ENCODE measurements around the gene CROCC2.

CROCC2 gene

DNA sequence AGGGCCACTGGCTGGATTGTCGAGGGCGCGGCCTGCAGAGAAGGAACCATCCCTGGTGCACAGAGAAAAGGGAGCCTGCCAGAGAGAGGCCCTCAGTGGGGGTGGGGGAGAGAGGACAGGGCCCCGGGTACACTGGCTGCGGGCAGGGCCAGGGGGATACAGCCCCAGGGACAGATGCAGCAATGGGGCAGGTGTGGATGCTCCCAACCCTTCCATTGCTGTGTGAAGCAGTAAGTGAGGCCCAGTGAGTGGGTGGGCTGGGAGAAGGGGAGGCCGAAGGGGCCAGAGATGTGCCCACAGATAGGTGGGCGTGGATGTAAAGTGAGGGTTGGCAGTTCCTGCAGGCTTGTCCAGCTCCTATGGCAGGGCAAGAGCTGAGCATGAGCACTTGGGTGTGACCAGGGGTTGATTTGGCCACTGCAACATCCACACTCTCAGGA, 30.1 kb upstream of the CROCC2 start:
- FAIRE-seq, result no peak

DNA sequence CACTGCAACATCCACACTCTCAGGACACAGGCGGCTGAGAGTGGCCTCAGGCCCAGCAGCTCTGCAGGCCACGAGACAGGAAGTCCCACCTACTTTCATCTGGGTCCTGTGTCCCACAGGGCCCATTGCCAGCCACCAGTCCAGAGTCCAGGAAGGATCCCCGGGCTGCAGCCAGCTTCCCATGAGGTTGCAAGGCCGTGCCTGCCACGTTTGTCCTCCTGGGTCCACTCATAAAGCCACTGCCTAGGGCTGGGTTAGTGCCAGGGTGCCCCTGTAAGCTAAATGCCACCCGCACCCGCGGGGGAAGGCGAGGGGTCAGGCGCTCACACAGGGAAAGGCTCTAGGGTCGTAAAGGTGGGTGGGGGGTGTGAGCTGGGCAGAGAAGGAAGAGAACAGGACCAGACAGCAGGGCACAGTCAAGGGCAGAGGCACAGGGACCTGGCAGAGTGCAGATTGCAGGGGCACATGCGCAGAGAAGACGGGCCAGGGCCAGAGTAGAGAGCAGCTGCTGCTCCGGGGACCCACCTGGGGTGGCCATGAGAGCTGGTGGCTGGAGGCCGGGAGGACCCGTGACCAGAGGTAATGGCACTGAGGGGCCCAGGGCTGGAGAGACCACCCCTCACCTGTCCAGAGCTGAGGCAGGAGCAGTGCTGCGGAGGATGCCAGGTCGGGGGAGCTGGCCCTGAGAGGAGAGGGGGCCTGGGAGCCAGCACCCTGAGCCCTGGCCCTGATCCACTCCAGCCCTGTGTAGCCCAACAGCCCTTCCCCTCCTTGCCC, 29.5 kb upstream of the CROCC2 start:
- FAIRE-seq, result no peak

DNA sequence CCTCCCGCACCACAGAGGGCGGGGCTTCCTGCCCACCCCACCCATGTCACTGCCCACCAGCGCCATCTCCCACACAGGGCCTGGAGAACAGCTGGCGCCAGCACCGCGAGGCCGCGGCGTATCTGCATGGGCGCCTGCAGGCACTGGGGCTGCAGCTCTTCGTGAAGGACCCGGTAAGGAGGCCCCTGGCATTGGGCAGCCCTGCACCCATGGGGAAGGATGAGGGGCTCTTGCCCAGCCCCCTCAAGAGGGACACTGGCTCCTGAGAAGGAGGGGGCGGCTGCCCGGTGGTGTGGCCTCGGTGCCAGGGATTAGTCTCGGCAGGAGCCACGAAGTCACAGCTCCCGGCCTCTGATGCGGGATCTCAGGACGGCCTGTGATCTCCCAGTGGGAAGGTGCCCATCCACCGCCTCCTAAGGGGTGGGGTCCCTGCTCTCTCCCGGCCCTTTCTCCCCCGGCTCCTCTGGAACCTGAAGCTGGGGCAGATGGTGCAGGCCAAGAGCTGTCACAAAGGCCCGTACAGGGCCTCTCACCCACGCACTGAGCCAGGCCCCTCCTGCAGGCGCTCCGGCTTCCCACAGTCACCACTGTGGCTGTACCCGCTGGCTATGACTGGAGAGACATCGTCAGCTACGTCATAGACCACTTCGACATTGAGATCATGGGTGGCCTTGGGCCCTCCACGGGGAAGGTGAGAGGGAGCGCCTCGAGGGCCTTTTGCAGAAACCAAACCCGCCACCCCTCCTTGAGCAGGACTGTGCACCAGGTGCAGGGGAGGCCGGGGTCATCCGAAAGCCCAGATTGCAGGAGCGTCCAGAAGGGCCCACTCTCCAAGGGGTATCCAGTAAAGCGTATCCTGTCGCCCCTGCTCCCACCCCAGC, 28.4 kb upstream of the CROCC2 start:
- no peak for FAIRE-seq

DNA sequence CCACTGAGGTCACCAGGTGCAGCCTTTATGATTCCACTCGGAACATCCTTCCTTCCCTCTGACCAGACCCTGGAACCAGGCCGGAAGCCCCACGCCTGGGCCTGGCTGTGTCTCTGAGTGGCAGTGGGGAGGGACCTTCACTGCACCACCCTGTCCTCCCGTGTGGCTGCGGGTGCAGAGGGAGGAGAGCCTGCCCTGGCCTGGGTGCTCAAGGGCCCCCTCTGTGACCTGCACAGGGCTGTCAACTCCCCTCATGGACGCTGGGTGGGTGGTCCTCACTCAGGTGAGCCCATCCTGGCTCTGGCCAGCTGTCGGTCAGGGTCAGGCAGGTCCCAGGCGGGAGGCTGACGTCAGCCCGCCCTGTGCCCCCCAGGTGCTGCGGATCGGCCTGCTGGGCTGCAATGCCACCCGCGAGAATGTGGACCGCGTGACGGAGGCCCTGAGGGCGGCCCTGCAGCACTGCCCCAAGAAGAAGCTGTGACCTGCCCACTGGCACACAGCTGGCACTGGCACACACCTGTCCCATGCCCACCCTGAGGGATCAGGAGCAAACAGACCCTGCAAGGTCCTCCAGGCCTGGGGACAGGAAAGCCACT, 27.7 kb upstream of the CROCC2 start:
- no peak for FAIRE-seq

DNA sequence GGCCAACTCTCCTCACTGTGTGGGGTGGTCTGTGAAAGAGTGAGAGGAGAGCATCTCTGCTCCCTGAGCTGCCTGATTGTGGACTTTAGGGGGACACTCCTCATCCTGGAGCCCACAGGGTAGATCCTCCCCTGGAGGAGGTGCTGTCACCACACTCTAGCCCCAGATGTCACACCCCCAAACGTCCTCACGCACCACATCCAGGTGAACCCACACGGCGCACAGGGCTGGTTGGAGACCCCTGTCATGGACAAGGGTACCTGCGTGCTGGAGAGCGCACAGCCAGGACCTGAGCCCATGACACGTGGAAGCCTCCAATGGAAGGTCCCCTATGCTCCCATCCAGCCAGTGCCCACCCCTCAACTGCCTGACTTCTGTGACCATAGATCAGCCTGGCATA, 27.0 kb upstream of the CROCC2 start:
- FAIRE-seq, result no peak

DNA sequence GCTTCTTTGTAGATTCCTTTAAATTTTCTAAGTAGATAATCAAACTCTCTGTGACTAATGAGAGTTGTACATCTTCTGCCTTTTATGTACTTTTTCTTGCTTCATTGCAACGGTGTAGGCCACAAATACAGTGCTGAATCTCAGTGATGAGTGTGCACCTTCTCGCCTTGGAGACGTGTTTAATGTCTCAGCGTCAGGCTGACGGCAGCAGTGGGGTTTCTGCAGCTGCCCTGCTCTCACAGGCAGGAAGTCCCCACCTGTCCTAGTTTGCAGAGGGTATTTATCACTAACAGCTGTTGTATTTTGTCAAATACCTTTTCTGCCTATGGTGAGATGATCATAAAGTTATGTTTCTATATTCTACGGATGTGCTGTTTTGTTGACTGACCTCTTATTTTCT, 24.2 kb upstream of the CROCC2 start:
- FAIRE-seq, result peak; percentile 93

DNA sequence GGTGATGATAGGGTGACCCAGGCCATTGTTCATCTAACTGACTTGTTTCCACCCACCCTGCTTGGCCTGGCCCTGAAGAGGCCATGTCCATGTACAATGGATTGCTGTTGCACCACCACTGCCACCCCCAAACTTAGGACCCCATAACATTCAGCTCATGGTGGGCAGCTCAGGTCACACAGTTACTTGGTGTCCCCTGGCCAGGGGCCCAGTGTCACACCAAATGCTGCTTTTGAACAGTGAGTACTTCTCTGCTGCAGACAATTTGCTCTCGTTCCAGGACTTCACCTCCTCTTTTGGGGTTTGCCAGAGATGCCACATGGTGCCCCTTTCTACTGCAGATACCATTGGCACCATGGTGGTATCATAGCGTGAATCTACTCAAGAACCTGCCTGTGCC, 21.9 kb upstream of the CROCC2 start:
- no peak for FAIRE-seq

DNA sequence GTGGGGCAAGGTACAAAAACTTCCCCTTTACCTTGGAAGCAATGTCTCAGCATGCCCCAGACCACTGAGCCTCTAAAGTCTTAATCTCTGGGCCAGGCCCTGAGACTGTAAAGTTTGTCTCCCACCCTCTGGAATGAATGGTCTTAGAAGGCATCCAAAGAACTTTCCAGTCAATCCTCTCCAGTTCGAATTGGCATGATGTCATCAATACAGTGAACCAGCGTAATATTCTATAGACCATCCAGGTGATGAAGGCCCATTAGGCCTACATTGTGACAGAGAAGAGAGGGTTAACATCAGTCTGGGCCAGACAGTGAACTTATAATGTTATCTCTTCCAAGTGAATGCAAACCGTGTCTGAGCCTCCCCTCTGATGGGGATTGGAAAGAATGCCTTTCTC, 21.4 kb upstream of the CROCC2 start:
- no peak for FAIRE-seq

DNA sequence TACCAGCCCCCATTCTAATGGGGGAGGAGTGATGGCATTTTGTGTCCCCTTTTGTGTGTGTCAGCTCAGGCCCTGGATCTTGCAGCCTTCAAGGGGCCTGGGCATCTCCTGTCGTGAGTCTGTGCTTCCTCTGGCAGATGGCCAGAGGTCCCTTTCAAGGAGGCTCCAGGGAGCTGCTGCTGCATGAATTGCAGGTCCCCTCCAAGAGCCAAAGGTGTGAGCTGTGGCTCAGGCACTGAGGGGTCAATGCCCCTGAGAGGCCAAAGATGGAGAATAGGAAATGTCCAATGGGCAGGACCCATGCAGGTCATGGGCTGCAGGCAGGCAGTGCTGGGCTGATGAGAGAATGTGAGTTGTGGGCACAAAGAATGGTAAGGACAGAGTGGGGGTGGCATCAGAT, 20.6 kb upstream of the CROCC2 start:
- no peak for FAIRE-seq

DNA sequence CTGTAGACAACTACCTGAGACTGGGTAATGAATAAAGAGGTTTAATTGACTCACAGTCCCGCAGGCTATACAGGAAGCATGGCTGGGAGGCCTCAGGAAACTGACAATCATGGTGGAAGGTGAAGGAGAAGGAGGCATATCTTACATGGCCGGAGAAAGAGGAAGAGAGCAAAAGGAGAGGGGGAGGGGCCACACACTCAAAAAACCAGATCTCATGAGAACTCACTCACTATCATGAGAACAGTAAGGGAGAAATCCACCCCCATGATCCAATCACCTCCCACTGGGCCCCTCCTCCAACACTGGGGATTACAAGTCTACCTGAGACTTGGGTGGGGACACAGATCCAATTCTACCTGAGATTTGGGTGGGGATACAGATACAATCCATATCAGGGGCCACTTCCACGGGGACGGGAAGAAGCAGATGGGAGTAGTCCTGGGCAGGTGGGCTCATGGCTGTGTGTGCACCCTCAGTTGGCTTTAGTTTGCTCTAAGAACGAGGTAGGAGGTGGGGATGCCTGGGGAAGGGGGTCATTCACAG, 20.0 kb upstream of the CROCC2 start:
- FAIRE-seq, result no peak

DNA sequence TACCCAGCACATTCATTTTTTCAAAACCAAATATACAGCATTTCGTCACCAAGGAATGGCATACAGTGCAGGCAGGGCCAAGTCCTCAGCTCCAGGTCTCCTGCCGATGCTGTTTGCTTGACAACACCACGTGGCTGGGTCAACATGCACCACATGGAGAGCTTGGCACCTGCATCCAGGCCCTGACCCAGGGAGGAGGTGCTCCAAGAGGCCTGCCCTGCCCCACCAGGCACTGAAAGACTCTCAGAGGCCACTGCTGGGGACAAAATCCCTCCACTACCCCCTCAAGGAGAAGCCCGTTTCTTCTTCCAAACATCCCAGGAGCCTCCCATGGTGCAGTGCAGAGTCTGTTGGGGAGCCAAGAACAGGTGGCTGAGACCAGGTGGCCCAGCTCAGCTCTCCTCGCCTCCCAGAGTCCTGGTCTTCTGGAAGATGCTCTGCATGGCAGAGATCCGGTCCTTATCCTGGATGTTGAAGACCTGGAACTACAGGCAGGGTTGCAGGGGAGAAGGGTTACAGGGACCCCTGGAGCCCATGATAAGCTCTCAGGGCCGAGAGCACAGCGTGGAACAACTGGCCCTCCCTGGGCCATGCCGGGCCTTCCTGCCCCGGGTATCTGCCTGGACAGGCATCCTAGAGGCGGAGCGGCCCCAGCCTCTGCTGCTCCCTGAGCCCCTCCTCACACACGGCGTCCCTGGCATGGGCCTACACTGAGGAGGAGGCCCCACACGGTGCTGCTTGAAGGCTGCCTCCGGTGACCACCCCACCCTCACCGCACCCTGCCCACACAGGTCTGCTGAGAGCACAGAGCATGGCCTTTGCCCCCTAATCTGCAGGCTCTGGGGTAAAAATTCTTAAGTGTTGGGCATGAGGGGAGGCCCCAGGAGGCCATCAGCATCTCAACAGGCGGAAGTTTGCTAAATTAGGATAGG, 19.2 kb upstream of the CROCC2 start:
- no peak for FAIRE-seq

DNA sequence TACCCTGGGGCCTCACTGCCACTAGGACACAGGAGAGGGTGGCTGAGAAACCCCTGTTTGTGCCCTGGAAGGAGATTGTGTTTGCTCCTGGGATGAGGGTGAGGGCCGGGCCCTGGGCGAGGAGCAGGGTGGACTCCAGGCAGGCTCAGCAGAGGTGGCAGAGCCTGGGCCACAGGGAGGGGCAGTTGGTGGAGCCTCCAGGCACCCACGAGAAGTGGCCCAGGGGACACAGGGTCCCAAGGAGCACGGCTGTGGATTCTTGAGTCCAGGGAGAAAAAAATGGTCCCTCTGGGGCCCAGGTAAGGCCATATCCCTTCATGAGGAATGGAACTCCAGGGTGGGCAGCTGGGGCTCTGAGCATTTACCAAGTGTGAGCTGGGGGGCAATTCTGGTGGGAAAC, 18.5 kb upstream of the CROCC2 start:
- FAIRE-seq, result no peak

DNA sequence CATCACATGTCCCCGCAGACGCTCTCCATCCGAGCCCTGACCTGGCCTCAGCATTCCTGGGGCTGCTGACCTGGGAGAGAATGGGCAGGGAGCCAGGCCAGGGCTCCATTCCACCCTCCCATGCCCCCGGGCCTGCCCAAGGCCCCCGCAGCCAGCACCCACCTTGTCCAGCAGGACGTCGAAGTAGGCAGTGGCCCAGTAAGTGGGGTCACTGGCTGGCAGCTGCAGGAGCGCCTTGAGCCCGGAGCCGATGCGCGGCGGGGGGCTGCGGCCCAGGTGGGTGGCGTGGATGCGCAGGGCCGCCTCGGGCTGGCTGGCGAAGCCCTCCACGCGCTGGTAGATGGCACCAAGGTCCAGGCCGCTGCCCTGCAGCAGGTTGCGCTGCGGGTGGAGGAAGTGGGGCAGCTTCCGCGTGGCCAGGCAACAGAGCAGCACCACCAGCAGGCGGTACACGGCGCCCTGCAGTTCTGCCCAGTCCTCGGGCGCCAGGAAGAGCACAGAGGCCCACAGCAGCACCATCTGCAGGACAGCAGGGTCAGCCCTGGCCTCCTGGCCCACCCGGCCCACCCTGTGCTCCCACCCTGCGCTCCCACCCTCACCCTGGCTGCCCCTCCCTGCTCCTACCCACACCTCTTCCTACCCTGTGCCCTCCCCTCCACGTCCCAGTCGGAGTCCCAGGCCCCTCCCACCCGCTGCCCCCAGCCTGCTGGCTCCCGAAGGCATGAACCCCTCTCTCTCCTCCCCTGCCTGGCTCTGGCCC, 17.8 kb upstream of the CROCC2 start:
- FAIRE-seq, result no peak

DNA sequence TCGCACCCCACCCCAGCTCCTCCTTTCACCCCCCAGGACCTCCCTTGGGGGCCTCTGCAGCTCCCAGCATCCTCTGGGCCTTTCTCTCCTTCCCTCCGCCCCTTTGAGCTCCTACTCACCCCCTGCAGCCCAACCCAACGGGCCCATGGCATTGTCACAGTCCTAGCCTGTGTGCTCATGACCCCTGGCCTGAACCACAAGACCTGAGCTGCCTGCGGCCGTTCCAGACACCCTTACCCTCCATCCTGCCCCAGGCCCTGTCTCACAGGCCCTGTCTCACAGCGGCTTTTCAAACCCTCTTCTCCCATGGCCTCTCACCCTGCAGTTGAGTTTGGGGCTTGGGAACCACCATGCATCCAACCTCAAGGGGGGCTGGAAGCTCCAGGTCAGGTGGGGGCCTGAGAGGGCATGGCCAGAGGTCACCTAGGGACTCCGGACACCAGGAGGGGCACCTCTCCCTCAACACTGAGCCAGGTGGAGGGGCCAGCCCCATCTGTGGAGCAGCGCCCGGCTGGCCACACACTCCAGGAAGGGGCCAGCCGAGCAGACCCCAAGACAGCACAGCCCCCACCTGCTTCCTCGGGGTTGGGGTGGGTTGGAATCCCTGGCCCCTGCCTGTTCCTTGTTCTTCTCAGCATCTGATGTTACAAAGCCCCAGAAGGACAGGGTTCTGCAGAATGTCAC, 17.1 kb upstream of the CROCC2 start:
- no peak for FAIRE-seq

DNA sequence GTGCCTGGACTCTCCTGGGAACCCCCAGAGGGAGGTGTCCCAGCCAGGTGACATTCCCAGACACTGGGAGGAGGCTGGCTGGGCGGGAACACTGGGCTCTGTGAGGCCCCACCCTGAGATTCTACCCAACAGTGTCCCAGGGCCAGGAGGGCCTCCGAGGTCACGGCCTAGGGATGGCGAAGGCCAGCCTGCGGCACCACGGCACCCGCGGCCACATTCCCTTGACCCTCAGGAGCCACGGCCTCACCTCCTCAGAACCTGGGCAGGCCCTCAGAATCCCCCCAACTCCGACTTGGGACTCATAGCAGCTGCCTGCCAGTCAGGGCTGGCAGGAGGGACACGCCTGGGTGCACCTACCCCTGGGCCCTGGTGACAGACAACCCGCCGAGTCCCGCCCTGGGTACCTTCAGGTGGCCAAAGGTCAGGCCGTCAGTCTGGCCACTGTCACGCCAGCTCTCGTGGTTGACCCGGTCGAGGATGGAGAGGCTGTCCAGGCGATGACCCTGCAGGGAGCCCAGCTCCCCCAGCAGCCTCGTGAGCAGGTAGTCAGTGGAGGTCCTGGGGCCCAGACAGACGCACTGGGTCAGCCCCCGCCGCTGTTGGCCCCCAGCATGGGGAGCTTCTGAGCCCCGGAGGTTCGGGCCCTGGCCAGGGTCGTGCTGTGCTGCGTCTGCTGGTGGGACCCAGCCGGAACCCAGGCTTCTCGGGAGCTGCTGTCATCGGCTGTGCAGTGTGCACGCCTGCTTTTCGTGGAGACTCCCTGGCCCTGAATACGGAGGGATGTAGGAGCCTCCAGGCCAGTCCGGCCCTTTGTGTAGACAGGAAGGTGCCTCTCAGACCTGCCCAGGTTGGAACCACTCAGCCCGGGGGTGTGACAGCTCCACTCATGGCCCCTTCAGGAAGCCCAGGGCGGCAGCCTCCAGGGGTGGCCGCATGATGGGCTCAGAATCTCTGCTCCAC, 16.3 kb upstream of the CROCC2 start:
- no peak for FAIRE-seq

DNA sequence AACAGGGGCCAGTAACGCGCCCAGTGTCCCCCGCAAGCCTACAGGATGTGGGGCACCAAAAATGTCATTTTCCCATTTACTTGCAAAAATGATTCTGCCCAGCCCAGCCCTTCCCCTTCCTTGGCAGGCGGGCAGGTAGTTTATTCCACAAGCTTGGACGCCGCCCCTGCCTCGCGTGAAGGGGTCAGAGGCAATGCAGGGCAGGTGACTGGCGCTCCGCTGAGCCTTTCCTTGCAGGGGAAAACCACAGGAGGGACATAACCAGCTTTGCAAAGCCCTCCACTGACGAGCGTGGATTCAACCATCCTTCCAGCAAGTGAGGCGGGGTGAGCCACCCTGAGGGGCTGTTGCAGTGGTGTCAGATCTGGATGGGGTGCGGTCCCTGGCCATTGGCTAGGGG, 15.4 kb upstream of the CROCC2 start:
- no peak for FAIRE-seq

DNA sequence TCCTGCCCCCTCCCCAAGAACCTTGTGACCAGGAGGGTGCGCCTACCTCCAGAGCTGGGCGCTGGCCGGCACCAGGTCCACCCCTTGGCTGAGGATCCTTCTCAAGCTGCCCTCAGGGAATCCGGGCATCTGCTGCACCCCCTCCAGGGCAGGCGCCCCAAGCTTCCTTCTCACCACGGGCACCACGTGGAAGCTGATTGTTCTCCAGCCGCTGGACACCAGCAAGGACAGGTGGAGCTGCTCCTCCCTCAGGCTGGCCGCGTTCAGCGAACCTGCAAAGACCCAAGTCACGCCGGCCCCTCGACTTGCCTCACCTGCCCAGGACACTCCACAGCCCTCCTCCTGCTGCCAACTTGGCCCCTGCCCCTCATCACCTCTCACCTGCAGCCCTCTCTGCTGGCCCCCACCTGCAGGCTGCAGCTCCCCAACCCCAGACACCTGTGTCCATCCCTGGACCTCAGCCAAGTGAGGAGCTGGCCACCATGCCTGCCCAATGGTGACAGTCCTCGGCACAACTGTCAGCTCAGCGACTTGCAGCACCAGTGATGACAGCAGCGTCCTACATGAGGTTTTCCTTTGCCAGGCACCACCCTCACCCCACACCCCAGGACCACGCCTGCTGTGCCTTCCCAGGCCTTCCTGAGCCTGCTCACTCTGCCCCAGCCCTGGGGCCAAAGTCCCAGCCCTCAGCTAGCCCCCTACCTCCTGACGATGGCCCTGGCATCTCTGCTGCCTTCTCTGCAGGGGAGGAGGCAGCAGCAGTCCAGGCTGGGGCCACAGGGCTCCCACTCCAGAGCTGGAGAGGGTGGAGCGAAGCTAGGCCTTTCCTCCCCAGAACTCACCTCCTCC, 14.4 kb upstream of the CROCC2 start:
- FAIRE-seq, result no peak

DNA sequence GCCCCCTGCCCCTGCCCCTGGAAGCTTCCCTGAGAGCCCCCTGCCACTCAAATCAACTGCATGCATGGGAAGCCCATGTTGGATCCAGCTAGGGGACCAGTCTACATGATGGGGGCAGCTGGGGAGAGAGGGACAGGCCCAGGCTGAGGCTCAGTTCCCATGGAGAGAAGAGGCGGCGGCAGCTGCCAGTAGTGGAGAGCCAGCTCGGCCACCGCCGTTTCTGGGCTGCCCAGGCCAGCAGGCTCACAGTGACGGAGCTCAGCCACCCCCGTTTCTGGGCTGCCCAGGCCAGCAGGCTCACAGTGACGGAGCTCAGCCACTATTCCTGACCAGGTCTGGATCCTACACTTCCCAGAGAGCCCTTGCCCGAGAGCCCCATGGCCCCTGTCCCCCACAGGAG, 13.8 kb upstream of the CROCC2 start:
- no peak for FAIRE-seq

DNA sequence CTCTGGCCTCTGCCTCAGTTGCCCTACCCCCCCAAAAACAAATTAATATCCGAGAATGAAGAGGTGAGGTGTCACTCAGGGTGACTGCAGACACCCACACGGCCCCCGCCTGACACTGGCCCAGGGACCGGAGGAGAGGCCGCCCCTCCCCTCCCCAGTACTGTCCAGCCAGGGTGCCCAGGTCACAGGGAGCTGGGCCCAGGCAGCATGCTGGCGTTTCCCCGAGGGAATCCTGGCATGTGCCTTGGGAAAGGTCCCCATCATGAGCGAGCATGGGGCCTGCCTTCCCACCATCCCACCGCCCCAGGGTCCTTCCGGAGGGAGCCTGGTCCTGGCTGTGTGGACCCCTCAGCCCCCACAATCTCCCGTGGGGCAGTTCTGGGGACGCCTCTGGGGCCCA, 13.2 kb upstream of the CROCC2 start:
- no peak for FAIRE-seq
